ENCODE results near the gene HSD17B7.

- TF ChIP-seq, protein P1, sequence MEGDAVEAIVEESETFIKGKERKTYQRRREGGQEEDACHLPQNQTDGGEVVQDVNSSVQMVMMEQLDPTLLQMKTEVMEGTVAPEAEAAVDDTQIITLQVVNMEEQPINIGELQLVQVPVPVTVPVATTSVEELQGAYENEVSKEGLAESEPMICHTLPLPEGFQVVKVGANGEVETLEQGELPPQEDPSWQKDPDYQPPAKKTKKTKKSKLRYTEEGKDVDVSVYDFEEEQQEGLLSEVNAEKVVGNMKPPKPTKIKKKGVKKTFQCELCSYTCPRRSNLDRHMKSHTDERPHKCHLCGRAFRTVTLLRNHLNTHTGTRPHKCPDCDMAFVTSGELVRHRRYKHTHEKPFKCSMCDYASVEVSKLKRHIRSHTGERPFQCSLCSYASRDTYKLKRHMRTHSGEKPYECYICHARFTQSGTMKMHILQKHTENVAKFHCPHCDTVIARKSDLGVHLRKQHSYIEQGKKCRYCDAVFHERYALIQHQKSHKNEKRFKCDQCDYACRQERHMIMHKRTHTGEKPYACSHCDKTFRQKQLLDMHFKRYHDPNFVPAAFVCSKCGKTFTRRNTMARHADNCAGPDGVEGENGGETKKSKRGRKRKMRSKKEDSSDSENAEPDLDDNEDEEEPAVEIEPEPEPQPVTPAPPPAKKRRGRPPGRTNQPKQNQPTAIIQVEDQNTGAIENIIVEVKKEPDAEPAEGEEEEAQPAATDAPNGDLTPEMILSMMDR (IDR thresholded peaks at IDR 0.05), result no peak
- TF ChIP-seq POLR2AphosphoS5 (IDR thresholded peaks at IDR 0.05) (no peak), POLR2A (IDR thresholded peaks at IDR 0.05) (no peak)
Observed at GRCh38 chr1:162857850-162858249, 67.3 kb downstream of the HSD17B7 start.

All from upper lobe of left lung (tissue), 4 donors.